GM23248 (cell line): ENCODE data around the gene SNX20.

Source experiments
- EZH2 ChIP-seq: fragments of 200-600 bp; sonication (generic); IDR thresholded peaks from 2 replicates; pipeline ENCODE4 v1.6.1; 2018; ENCODE audit warnings: antibody characterized with exemption, mild to moderate bottlenecking; ENCODE audit not compliant: insufficient read depth, poor library complexity, severe bottlenecking
- EZH2phosphoT487 ChIP-seq: fragments of 200-600 bp; sonication (generic); IDR thresholded peaks from 2 replicates; pipeline ENCODE4 v1.6.1; 2018; ENCODE audit warnings: antibody characterized with exemption, moderate library complexity, mild to moderate bottlenecking, low read depth; ENCODE audit not compliant: insufficient read depth

DNA sequence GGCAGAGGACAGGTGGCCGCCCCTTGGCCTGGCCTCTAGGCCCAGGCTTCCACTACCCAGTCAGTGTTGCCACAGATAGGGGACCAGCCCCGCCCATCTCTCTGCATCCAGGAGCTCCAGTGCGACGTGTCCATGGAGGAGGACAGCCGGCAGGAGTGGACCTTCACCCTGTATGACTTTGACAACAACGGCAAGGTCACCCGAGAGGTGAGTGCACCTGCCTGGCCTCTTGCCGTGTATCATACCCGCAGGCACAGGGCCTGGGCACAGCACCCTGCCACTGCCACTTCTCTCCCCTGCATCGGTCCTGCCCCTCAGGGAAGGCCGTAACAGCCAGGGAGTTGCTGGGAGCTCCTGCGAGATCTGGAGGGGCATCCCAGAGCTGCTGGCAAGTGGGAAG lies 55.7 kb downstream of the SNX20 start:
- no peak for TF ChIP-seq EZH2
- TF ChIP-seq EZH2phosphoT487, result no peak
